HG03378 (cell line): Measurements from ENCODE around the gene PRKAR1B.
"Not testable (repeated sequence)": the region's sequence is repeated elsewhere in the genome, so short reads cannot be mapped to it uniquely, and the experiment has no call there.

Experiments used
- ATAC-seq: cut with Tn5 transposase; IDR thresholded peaks from one replicate; pipeline ENCODE4 v1.9.1; 2021; ENCODE audit warnings: mild to moderate bottlenecking, moderate library complexity; ENCODE audit not compliant: unreplicated experiment

PRKAR1B gene

DNA sequence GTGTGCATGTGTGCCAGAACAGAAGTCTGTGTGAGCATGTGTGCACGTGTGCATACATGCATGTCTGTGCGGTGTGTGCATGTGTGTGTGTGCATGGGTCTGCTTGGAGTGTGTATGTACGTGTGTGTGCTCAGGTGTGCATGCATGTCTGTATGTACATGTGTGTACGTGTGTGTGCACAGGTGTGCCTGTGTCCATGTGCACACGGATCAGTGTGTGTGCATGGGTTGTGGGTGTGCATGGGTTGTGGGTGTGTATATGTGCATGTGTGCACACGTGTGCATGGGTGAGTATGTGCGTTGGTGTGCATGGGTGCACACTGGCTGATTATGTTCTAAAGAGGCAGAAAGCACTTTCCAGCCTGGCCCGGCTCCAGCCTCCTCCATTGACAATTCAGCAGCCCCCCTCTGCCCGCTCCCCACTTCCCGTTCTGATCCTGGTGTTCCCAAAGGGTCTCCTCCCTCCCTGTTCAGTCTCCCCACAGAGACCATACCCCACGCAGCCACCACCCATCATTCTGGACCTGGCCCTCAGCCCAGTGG lies 163.4 kb downstream of the PRKAR1B start:
- no peak for ATAC-seq

GRCh38 chr7:562789-563628 lies 164.1 kb downstream of the PRKAR1B start:
- ATAC-seq = no peak

DNA sequence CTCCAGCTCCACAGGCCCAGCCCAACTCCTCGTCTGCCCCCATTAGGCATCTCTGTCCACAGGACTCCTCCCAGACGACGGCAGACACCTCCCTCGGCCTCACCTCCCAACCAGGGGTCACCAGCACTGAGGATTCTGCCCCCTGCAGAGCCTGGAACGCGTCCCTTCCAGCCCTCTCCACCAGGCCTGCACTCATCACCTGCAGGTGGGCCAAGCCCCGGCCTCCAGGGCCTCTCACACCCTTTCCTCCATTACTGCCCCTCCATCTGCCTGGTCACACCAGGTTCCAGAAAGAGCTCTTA lies 164.8 kb downstream of the PRKAR1B start:
- ATAC-seq = no peak

- ATAC-seq = no peak
Observed at GRCh38 chr7:561631-562373, 165.3 kb downstream of the PRKAR1B start.

- no peak for ATAC-seq
Observed at GRCh38 chr7:560966-561630, 166.0 kb downstream of the PRKAR1B start.

- no peak for ATAC-seq
Observed at GRCh38 chr7:559396-559705, 167.7 kb downstream of the PRKAR1B start.

- ATAC-seq = no peak
Observed at GRCh38 chr7:557558-557881, 169.6 kb downstream of the PRKAR1B start.

DNA sequence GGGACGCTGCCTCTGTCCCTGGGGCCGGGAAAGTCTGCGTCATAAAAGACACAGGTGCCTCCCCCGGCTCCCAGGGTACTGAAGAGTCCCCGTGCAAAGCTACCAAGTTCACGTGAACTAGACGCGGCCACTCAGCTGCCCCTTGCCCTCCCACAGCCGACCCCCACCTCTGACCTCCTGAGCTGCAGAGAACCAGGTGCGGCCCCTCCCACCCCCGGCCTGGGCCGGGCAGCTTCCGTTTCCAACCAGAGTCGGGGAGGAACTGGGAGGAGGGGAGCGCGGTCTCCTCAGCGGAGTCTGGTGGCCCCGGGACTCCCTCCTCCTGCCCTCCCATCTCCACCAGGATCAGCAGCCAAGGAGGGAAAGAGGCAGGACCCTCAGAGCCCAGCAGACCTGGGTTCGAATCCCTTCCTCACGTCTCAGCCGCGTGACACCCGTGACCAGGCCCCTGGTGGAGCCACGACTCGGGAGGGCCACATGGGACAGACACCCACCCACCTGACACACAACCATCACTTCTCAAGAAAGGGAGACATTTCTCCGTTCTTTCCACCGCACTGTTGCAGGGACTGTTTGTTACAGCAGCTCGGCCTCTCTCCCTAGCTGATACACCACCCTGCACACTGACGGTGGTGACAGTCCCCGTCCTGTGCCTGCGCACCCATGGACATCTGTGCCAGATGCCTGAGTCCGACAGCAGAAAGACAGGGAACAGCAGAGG lies 170.1 kb downstream of the PRKAR1B start:
- no peak for ATAC-seq

- ATAC-seq = no peak
Observed at GRCh38 chr7:556291-556826, 170.7 kb downstream of the PRKAR1B start.

GRCh38 chr7:555551-556160 lies 171.4 kb downstream of the PRKAR1B start:
- ATAC-seq = no peak

DNA sequence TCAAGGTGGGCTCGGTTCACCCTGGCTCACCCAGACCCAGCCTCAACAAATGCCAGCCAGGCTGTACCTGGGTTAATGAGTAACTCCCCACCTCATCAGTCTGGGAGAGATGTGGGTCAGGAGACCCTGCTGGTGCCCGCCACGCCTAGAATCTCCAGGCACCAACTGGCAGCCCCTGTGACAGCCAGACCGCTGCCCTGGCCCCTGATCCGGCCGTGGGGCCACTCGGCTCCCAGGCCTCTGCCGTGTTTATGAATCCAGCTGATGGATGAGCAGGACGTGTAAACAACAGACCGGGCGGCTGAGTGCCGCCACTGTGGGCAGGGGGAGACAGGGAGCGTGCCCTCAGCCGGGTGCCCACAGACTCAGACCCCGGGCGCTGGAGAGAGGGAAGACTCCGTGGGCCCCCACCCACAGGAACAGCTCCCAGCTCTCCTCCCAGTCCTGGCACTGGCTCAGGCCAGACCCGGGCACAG lies 173.4 kb downstream of the PRKAR1B start:
- no peak for ATAC-seq

DNA sequence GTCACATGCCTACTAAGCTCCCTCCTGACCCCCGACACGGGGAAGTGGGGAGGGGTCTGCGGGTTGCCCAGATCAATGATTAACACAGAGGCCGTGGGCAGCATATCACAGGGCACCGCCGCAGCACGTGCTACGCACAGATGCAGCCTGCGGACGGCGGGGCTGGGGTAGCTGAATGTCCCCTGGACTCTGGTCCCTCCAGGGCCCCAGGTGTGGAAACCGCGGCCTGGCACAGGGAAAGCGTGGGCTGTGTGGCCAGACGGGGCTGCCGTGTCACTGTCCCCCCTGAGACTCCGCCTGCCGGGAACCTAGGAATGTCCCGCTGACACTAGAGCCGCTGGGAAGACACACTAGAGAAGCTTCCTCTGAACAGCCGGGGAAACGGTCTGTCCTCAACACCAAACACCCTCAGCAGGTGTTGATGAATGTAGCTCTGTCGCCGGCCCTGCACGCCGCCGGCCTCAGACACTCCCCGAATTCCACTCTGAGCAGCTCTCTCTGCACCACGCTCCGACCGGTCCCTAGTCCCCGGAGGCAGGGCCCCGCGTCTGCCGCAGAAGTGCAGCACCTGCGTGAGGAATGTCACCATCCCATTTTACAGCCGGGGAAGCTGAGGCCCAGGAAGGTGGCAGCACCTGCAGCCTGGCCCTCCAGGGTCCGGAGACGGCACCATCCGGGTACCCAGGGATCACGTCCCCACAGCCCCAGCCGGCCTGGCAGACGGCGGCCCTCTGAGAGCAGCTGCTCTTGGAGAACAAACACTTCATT lies 174.0 kb downstream of the PRKAR1B start:
- no peak for ATAC-seq

GRCh38 chr7:552151-552867 lies 174.8 kb downstream of the PRKAR1B start:
- ATAC-seq = not testable (repeated sequence)

- ATAC-seq = not testable (repeated sequence)
Observed at GRCh38 chr7:551615-551970, 175.5 kb downstream of the PRKAR1B start.

DNA sequence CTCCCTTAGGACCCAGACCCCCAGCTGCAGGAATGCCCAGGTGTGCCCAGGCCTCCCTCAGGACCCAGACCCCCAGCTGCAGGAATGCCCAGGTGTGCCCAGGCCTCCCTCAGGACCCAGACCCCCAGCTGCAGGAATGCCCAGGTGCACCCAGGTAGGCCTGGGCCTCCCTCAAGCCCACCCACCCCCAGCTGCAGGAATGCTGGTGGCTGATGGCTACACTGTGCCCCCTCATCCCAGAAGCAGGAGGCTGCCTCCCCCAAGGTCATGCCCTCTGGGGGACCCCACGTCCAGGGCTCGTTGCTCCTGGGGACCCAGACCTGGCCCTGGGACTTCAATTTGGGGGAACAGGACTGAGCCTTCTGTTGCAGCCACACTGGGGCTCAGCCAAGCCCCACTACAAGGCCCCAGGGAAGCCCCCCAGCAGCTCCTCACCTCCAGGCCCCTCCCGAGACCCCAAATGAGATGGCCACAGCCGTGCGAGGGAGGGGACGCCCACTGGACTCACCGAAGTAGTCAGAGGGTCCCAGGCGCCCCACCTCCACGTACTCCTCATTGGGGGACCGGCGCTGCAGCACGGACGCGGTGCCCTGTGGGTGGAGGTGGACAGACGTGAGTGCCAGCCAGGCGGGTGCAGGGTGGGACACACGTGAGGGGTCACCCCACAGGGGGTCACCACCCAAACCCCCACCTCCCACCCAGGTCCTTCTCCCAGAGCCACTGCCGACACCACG lies 176.0 kb downstream of the PRKAR1B start:
- no peak for ATAC-seq

DNA sequence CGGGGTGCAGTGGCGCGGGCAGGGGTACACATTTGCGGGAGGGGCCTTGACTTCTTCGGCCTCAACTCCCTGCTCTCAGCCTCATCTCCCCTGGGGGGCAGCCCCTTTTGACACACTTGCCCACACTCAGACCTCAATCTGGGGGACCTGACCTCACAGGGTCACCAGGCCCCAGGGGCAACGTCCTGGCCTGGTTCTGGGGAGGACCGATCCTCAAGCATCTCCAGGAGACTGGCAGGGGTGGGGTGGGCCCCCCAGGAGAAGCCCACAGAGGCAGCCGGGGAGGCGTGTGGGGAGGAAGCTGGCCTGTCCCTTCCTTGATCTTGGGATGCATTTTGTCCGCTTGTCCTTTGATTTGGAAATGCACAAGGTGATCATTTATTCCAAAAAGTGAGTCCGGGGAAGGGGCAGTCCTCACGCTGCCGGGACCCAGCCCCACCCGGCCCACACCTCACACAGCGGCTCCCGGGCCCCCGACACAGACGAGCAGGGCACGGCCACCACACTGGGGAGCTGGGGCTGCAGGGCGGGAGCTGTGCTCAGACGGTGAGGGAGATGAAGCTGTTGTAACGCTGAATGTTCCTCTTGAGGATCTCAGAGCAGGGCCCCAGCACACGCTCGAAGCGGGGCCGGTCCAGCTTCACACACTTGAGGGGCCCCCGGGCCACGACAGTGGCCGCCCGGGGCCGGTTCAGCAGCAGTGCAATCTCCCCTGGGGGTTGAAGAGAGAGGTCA lies 177.0 kb downstream of the PRKAR1B start:
- ATAC-seq = no peak

- ATAC-seq = no peak
Observed at GRCh38 chr7:549066-549890, 177.8 kb downstream of the PRKAR1B start.
